HCT116 (cell line): Measurements from ENCODE around the gene TEKT3.

Source experiments
- CEBPB ChIP-seq: IDR thresholded peaks from 2 replicates; pipeline ENCODE4 v1.6.1; 2012; ENCODE audit warnings: low read depth
- CTCF ChIP-seq, 3 experiments: fragments of 200-600 bp in 1 of 3; sonication (generic) in 1 of 3; IDR thresholded peaks in 2 of 3; conservative IDR thresholded peaks in 1 of 3; 2 replicates each; pipeline ENCODE4 v1.5.1; 2012 to 2017; ENCODE audit warnings: low read depth in 2 of 3, low read length in 2 of 3, antibody characterized with exemption in 1 of 3, borderline replicate concordance in 1 of 3, control low read depth in 1 of 3, mild to moderate bottlenecking in 1 of 3, mixed read lengths in 1 of 3, mixed run types in 1 of 3, moderate library complexity in 1 of 3; ENCODE audit not compliant: insufficient read depth in 1 of 3
- EZH2 ChIP-seq: fragments of 200-600 bp; sonication (generic); IDR thresholded peaks from 2 replicates; pipeline ENCODE4 v1.6.1; 2017; ENCODE audit warnings: antibody characterized with exemption, mixed run types
- EZH2phosphoT487 ChIP-seq: fragments of 200-600 bp; IDR thresholded peaks from 2 replicates; pipeline ENCODE4 v1.6.1; 2018; ENCODE audit warnings: antibody characterized with exemption, borderline replicate concordance
- POLR2A ChIP-seq: IDR thresholded peaks from 2 replicates; pipeline ENCODE4 v1.7.0; 2011; ENCODE audit warnings: borderline replicate concordance; ENCODE audit not compliant: insufficient read depth, insufficient read length; ENCODE audit errors: extremely low read depth
- POLR2AphosphoS5 ChIP-seq: IDR thresholded peaks from 2 replicates; pipeline ENCODE4 v1.6.1; 2011; ENCODE audit warnings: mild to moderate bottlenecking, low read depth, low read length, moderate library complexity
- TCF7L2 ChIP-seq: IDR thresholded peaks from 2 replicates; pipeline ENCODE4 v1.7.0; 2011; ENCODE audit warnings: borderline replicate concordance, inconsistent platforms; ENCODE audit not compliant: insufficient read depth, insufficient read length; ENCODE audit errors: extremely low read depth

GRCh38 chr17:15340966-15341365, 431 bp downstream of the TEKT3 start:
- TF ChIP-seq CEBPB = no peak
- no peak for TF ChIP-seq CTCF (IDR thresholded peaks at IDR 0.05 in 2 of 3, conservative IDR thresholded peaks at IDR 0.05 in 1 of 3; ENCODE audit: borderline replicate concordance in 1 of 3, insufficient read depth in 1 of 3, low read depth in 2 of 3, low read length in 2 of 3)
- no peak for TF ChIP-seq EZH2
- TF ChIP-seq EZH2phosphoT487 = no peak
- TF ChIP-seq POLR2A = no peak
- no peak for TF ChIP-seq POLR2AphosphoS5
- TF ChIP-seq TCF7L2 = no peak
